Measurements from ENCODE around the gene OVOL1. TPM values are rescaled to one million over a fixed set of nuclear protein-coding genes. Genes with fewer than 3 reads are reported as not detected.

Gene OVOL1
- total RNA-seq, 1 experiment from 2014 or later, result not detected

- peaks cover 14% of the 10 kb centered on the region for H3K27me3 Mint-ChIP-seq (ENCODE audit: insufficient read depth, unreplicated experiment)
- POLR2A ChIA-PET, result interaction anchor here (1.2 to 1.5 kb wide), 2 partner anchors 11 to 80 kb away, joined by 3 to 7 read pairs; no protein-coding TSS in a partner anchor
- peaks cover 7% of the 10 kb centered on the region for H3K4me1 Mint-ChIP-seq (ENCODE audit: insufficient read depth, unreplicated experiment)
- H3K4me3 Mint-ChIP-seq (ENCODE audit: unreplicated experiment), result no peak overlapping the region
- no TSS peak for BruUV-seq (replicated peaks)
- H3K27ac Mint-ChIP-seq (ENCODE audit: low read depth, unreplicated experiment), result no peak overlapping the region
- no peak for DNase-seq (ENCODE audit: unreplicated experiment)
- intact Hi-C loops (cut with micrococcal nuclease), result no loop called here
- H3K36me3 Mint-ChIP-seq (ENCODE audit: insufficient read depth, unreplicated experiment), result no peaks in the 10 kb centered on the region
- H3K9me3 Mint-ChIP-seq (ENCODE audit: unreplicated experiment), result no peaks in the 10 kb centered on the region
- no peak for TF ChIP-seq CTCF (IDR thresholded peaks at IDR 0.05; ENCODE audit: unreplicated experiment)
- CTCF ChIA-PET, result interaction anchor here (0.5 to 5.2 kb wide), 4 partner anchors 11 to 123 kb away, joined by 3 to 41 read pairs (median 4); partner anchors contain the start of gene AP5B1
These were observed 4.2 kb downstream of the OVOL1 start for GRCh38 chr11:65790902-65791650.

GRCh38 chr11:65791719-65792213 is 4.9 kb downstream of the OVOL1 start:
- Mint-ChIP-seq H3K4me3 (ENCODE audit: unreplicated experiment) (no peak overlapping the region), H3K9me3 (ENCODE audit: unreplicated experiment) (no peaks in the 10 kb centered on the region), H3K27ac (ENCODE audit: low read depth, unreplicated experiment) (no peak overlapping the region), H3K36me3 (ENCODE audit: insufficient read depth, unreplicated experiment) (no peaks in the 10 kb centered on the region), H3K27me3 (ENCODE audit: insufficient read depth, unreplicated experiment) (peaks cover 13% of the 10 kb centered on the region), H3K4me1 (ENCODE audit: insufficient read depth, unreplicated experiment) (peaks cover 7% of the 10 kb centered on the region)
- TF ChIP-seq CTCF (IDR thresholded peaks at IDR 0.05; ENCODE audit: unreplicated experiment), result no peak
- no TSS peak for BruUV-seq (replicated peaks)
- no peak for DNase-seq (ENCODE audit: unreplicated experiment)
- ChIA-PET POLR2A (interaction anchor here (0.7 to 2.1 kb wide), 4 partner anchors 12 to 129 kb away, joined by 3 to 25 read pairs (median 4); partner anchors contain the start of genes AP5B1, RELA and RNASEH2C), CTCF (interaction anchor here (0.5 to 5.2 kb wide), 4 partner anchors 8 to 124 kb away, joined by 3 to 41 read pairs (median 6); partner anchors contain the start of gene AP5B1)
- intact Hi-C loops (cut with micrococcal nuclease), result no loop called here

- Mint-ChIP-seq H3K36me3 (ENCODE audit: insufficient read depth, unreplicated experiment) (no peaks in the 10 kb centered on the region), H3K27ac (ENCODE audit: low read depth, unreplicated experiment) (peak overlapping the region; percentile 37), H3K4me1 (ENCODE audit: insufficient read depth, unreplicated experiment) (peaks cover 7% of the 10 kb centered on the region), H3K9me3 (ENCODE audit: unreplicated experiment) (no peaks in the 10 kb centered on the region), H3K27me3 (ENCODE audit: insufficient read depth, unreplicated experiment) (peaks cover 13% of the 10 kb centered on the region), H3K4me3 (ENCODE audit: unreplicated experiment) (no peak overlapping the region)
- DNase-seq (ENCODE audit: unreplicated experiment), result peak; percentile 49
- intact Hi-C loops (cut with micrococcal nuclease), result no loop called here
- no TSS peak for BruUV-seq (replicated peaks)
- ChIA-PET CTCF (interaction anchor here (0.6 to 5.2 kb wide), 10 partner anchors 9 to 1583 kb away, joined by 3 to 41 read pairs (median 4); partner anchors contain the start of gene AP5B1), POLR2A (interaction anchor here (0.6 to 2.1 kb wide), 13 partner anchors 9 to 192 kb away, joined by 3 to 25 read pairs (median 4); partner anchors contain the start of genes AP5B1, CCDC85B, RELA and RNASEH2C)
- TF ChIP-seq CTCF (IDR thresholded peaks at IDR 0.05; ENCODE audit: unreplicated experiment), result no peak
These were observed 5.6 kb downstream of the OVOL1 start for GRCh38 chr11:65792456-65792855.

- no peak for TF ChIP-seq CTCF (IDR thresholded peaks at IDR 0.05; ENCODE audit: unreplicated experiment)
- Mint-ChIP-seq H3K4me1 (ENCODE audit: insufficient read depth, unreplicated experiment) (peaks cover 7% of the 10 kb centered on the region), H3K9me3 (ENCODE audit: unreplicated experiment) (no peaks in the 10 kb centered on the region), H3K4me3 (ENCODE audit: unreplicated experiment) (no peak overlapping the region), H3K27ac (ENCODE audit: low read depth, unreplicated experiment) (no peak overlapping the region), H3K27me3 (ENCODE audit: insufficient read depth, unreplicated experiment) (peaks cover 7% of the 10 kb centered on the region), H3K36me3 (ENCODE audit: insufficient read depth, unreplicated experiment) (no peaks in the 10 kb centered on the region)
- intact Hi-C loops (cut with micrococcal nuclease), result no loop called here
- ChIA-PET CTCF (interaction anchor here (0.6 to 5.2 kb wide), 7 partner anchors 9 to 1583 kb away, joined by 3 to 41 read pairs (median 7); partner anchors contain the start of gene AP5B1), POLR2A (interaction anchor here (0.6 to 2.1 kb wide), 16 partner anchors 9 to 1263 kb away, joined by 3 to 25 read pairs (median 3); partner anchors contain the start of genes AP5B1, CCDC85B, RELA and RNASEH2C)
- no TSS peak for BruUV-seq (replicated peaks)
- DNase-seq (ENCODE audit: unreplicated experiment), result peak; percentile 94
These were observed 6.3 kb downstream of the OVOL1 start for GRCh38 chr11:65793144-65793581.
